OCI-LY1 (cell line): ENCODE measurements around the gene SLC1A3.

Source experiments
- EZH2 ChIP-seq: fragments of 200-600 bp; sonication (generic), shearing (Covaris generic); IDR thresholded peaks from 2 replicates; pipeline ENCODE4 v1.8.0; 2017; ENCODE audit warnings: borderline replicate concordance, mixed run types, mild to moderate bottlenecking, antibody characterized with exemption, low read length, moderate library complexity, mixed read lengths
- TF ChIP-seq, protein P1 (sequence below): fragments of 200-600 bp; sonication (generic), shearing (Covaris generic); IDR thresholded peaks from 2 replicates; pipeline ENCODE4 v1.5.1; 2017; ENCODE audit warnings: mild to moderate bottlenecking, antibody characterized with exemption, low read length, moderate library complexity, mixed read lengths

DNA sequence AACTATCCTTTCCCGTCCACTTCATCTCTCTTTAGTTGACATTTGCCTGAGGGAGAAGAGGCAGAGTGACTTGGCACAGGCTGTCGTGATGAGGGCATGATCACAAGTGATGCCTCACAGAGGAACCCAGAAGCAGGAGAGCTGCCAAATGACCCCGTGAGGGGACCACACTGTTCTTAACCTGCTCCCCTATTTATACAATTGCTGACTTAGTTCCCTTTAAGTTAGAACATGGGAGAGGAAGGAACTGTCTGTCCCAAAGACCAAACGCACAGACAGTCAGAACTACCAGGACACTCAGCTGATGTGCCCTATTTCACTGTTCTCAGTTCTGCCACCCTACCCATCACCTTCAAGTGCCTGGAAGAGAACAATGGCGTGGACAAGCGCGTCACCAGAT, 73.7 kb downstream of the SLC1A3 start:
- TF ChIP-seq EZH2, result no peak
- TF ChIP-seq, protein P1, sequence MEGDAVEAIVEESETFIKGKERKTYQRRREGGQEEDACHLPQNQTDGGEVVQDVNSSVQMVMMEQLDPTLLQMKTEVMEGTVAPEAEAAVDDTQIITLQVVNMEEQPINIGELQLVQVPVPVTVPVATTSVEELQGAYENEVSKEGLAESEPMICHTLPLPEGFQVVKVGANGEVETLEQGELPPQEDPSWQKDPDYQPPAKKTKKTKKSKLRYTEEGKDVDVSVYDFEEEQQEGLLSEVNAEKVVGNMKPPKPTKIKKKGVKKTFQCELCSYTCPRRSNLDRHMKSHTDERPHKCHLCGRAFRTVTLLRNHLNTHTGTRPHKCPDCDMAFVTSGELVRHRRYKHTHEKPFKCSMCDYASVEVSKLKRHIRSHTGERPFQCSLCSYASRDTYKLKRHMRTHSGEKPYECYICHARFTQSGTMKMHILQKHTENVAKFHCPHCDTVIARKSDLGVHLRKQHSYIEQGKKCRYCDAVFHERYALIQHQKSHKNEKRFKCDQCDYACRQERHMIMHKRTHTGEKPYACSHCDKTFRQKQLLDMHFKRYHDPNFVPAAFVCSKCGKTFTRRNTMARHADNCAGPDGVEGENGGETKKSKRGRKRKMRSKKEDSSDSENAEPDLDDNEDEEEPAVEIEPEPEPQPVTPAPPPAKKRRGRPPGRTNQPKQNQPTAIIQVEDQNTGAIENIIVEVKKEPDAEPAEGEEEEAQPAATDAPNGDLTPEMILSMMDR, result no peak
